Stomach (tissue), 9 donors: ENCODE results near the gene UBQLN4. TPM values are rescaled to one million over a fixed set of nuclear protein-coding genes. Genes with fewer than 3 reads are reported as not detected.

Experiments
- DNase-seq, 2 donors: peaks; one replicate each; pipeline versions ENCODE4 v3.0.0 to v3.0.0-alpha.2; 2013 to 2019
- H3K27ac ChIP-seq, 5 donors: fragments of 200-600 bp in 4 of 5; sonication (generic) in 4 of 5; one replicate each; pipeline ENCODE4 v1.5.1; 2013 to 2019; ENCODE audit warnings: mild to moderate bottlenecking in 1 of 5, moderate library complexity in 1 of 5
- H3K27me3 ChIP-seq, 3 donors: fragments of 200-600 bp; sonication (generic); one replicate each; pipeline ENCODE4 v1.5.1; 2017 to 2019; ENCODE audit warnings: mixed run types in 1 of 3
- H3K36me3 ChIP-seq, 4 donors: fragments of 200-600 bp; sonication (generic); 1 replicate in 3 of 4; 2 replicates in 1 of 4; pipeline ENCODE4 v1.5.1; 2016 to 2019
- H3K4me1 ChIP-seq, 4 donors: fragments of 200-600 bp; sonication (generic); one replicate each; pipeline ENCODE4 v1.5.1; 2016 to 2019
- H3K4me3 ChIP-seq, 4 donors: fragments of 200-600 bp; sonication (generic) in 3 of 4; one replicate each; pipeline ENCODE4 v1.5.1; 2016 to 2019; ENCODE audit warnings: mild to moderate bottlenecking in 1 of 4
- H3K9me3 ChIP-seq, 4 donors: fragments of 200-600 bp; sonication (generic); one replicate each; pipeline ENCODE4 v1.5.1; 2016 to 2019
- CTCF ChIP-seq, 7 experiments: fragments of 450-650 bp in 4 of 7; fragments of 200-600 bp in 3 of 7; sonication (generic) in 3 of 7; IDR thresholded peaks; one replicate each; pipeline ENCODE4 v1.5.1; 2016 to 2019; ENCODE audit warnings: antibody characterized with exemption in 7 of 7, control low read depth in 2 of 7, mild to moderate bottlenecking in 1 of 7
- EP300 ChIP-seq: sonication (generic); formaldehyde crosslinking; IDR thresholded peaks from one replicate; pipeline ENCODE4 v1.6.1; 2017; ENCODE audit warnings: antibody characterized with exemption
- POLR2A ChIP-seq, 4 donors: fragments of 450-650 bp; IDR thresholded peaks; one replicate each; pipeline ENCODE4 v1.6.1; 2016; ENCODE audit warnings: antibody characterized with exemption in 4 of 4, control low read depth in 2 of 4, mild to moderate bottlenecking in 1 of 4, moderate library complexity in 1 of 4
- POLR2AphosphoS5 ChIP-seq, 3 donors: sonication (generic); formaldehyde crosslinking; IDR thresholded peaks; one replicate each; pipeline ENCODE4 v1.6.1; 2016; ENCODE audit warnings: antibody characterized with exemption in 3 of 3
- WGBS, 5 donors: extraction: QIAGEN DNeasy Blood & Tissue Kit in 3 of 5; methylation state at CpG; one replicate each; pipeline versions ENCODE4 v1.1.5 to v1.1.7; 2013 to 2018; 5-methylcytosine and 5-hydroxymethylcytosine counted together
- intact Hi-C: fragments of 100-400 bp; cut with DNase I; formaldehyde crosslinking; loops from one replicate; pipeline ENCODE4 v1.15.1; 2023; ENCODE audit warnings: low total_unique reads
- polyA plus RNA-seq, 3 donors: library from polyadenylated mRNA; stranded (reverse); fragments of 200-250 nt; gene quantifications; one replicate each; pipeline ENCODE4 v1.2.3, GENCODE V29; 2013
- total RNA-seq, 5 donors: library from RNA; depleted of rRNA; stranded (reverse); fragments of >200 nt; gene quantifications; one replicate each; pipeline versions ENCODE4 v1.1.0 to v1.2.3, GENCODE V29; 2014 to 2016
- donor health status: healthy with polysubstance abuse.
- donor health status: Bipolar disorder and iron deficiency.
- donor health status: healthy.

UBQLN4 gene
- total and polyA plus RNA-seq, 8 donors = 6.4 to 41.1 (median 18.9) TPM

DNA sequence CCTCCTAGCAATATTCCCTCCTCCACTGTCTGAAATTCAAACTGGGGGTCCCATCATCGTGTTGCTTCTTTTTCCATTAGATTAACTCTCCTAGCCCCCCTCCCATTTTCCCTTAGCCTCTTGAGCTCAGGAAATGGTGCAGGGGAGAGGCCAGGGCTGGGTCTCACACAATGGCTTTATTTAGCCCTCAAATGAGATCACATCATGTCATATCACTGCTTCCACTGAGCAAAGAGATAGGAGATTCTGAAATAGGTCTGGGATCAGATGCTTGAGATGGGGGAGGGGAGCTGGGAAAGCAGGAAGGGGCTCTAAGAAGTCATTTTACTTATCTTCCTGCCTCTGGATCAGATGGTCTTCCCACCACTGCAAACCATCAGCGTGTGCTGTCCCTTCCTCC is 57.4 kb downstream of the UBQLN4 start:
- no peak for DNase-seq
- H3K27ac ChIP-seq = no peak overlapping the region
- no peaks in the 10 kb centered on the region for H3K36me3 ChIP-seq
- peaks cover 0 to 6% (median 5%) of the 10 kb centered on the region in 4 donors for H3K4me1 ChIP-seq
- intact Hi-C loops = no loop called here
- H3K9me3 ChIP-seq = no peaks in the 10 kb centered on the region
- 45 to 59% (median 53%) methylated on average over 2 of the region's 2 CpGs for WGBS, 5 donors
- no peak overlapping the region for H3K4me3 ChIP-seq
- H3K27me3 ChIP-seq = no peaks in the 10 kb centered on the region
- TF ChIP-seq POLR2A (IDR thresholded peaks at IDR 0.05) (no peak), CTCF (IDR thresholded peaks at IDR 0.05) (no peak), POLR2AphosphoS5 (IDR thresholded peaks at IDR 0.05) (no peak), EP300 (no peak)

- no peak overlapping the region for H3K4me3 ChIP-seq
- 72 to 88% (median 77%) methylated on average over 3 of the region's 3 CpGs for WGBS, 5 donors
- no peak for DNase-seq
- peaks cover 0 to 4% (median 0%) of the 10 kb centered on the region in 4 donors for H3K36me3 ChIP-seq
- peaks cover 0 to 29% (median 11%) of the 10 kb centered on the region in 4 donors for H3K4me1 ChIP-seq
- H3K9me3 ChIP-seq = no peaks in the 10 kb centered on the region
- intact Hi-C loops = loop anchor here (5.0 kb wide), 1 partner anchor 51 kb away; the partner anchor contains the start of gene RXFP4
- H3K27me3 ChIP-seq = no peaks in the 10 kb centered on the region
- no peak overlapping the region for H3K27ac ChIP-seq
- TF ChIP-seq POLR2AphosphoS5 (IDR thresholded peaks at IDR 0.05) = no peak
- TF ChIP-seq EP300 = no peak
- no peak for TF ChIP-seq CTCF (IDR thresholded peaks at IDR 0.05)
- no peak for TF ChIP-seq POLR2A (IDR thresholded peaks at IDR 0.05)
These were observed 60.0 kb downstream of the UBQLN4 start for GRCh38 chr1:155993595-155993994.

DNA sequence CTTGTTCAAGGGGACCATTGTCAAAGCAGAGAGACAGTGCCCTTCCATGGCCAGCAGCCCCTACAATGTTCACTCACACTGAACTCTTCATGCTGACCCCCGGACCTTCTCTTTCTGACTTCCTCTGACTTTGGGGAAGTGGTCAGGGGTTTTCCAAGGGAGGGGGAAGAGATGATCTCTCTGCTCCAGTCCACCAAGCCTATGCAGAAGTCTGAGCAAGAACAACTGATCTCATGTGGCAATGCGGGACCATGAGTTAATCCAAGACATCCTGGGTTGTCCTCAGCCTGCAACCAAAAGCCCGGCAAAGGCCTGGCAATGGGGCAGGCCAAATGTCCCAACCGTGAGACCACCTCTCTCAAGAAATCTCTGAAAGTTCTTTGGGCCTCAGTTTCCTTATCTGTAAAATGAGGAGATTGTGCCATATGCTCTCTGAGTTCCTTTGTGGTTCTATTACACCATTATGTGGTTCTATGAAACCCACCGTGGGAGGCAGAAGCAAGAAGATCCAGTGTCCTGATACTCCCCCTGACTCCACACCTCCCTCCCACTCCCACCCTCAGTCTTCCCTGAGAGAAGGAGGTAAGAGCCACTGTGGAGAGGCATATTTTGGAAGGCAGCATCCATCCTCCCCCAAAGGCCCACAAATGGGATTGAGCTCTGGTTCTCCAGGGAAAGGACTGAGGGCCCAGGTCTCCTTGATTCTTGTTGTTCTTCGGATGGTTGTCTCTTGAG is 63.4 kb downstream of the UBQLN4 start:
- WGBS, 5 donors = 81 to 92% (median 87%) methylated on average over 6 of the region's 6 CpGs
- no peak for DNase-seq
- Histone ChIP-seq H3K36me3 (peaks cover 0 to 4% (median 0%) of the 10 kb centered on the region in 4 donors), H3K4me1 (peaks cover 0 to 32% (median 12%) of the 10 kb centered on the region in 4 donors), H3K27ac (peak overlapping the region in 2 of 5 donors; percentile 45 to 58), H3K27me3 (no peaks in the 10 kb centered on the region), H3K9me3 (no peaks in the 10 kb centered on the region), H3K4me3 (no peak overlapping the region)
- intact Hi-C loops = loop anchor here (5.0 kb wide), 1 partner anchor 48 kb away; the partner anchor contains the start of gene RXFP4
- TF ChIP-seq CTCF (IDR thresholded peaks at IDR 0.05) (no peak), POLR2A (IDR thresholded peaks at IDR 0.05) (no peak), POLR2AphosphoS5 (IDR thresholded peaks at IDR 0.05) (no peak), EP300 (no peak)

DNA sequence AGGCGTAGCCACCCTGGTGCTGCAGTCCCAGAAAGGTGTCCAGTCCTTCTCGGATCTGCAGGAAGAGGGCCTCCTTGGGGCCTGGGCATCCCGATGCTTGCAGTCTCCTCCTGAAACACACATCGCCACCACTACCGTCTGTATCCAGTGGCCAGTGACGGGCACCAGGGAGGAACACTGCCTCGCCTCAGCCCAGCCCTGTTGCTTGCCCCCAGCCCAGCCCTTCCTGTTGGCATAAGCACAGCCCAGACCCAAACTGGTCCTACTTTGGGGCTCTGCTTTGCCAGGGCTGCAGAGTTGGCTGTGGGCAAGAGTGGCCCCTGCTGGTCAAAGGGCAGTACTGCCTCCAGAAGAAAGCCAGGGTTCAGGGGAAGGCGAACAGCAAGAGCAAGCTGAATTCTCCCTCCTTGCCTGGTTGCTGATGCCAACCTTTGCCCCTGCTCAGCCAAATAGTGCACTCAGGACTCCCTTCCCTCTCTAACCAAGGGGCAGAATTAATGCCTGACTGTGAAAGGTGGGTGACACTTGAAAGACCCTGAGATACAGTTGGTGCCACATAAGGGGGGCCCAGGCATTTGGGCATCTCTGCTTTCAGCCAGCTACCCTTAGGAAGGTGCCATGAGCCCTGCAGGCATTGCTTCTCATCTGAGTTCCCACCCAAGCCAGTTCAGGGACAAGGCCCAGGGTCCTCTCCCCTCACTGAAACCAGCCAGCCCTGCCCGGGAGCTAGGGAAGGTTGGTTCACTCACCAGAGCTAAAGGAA is 64.2 kb downstream of the UBQLN4 start:
- H3K27ac ChIP-seq = peak overlapping the region in 4 of 5 donors; percentile 4 to 65 (median 52)
- peak overlapping the region; percentile 23 to 36 (median 32) for H3K4me3 ChIP-seq
- WGBS, 5 donors = 21 to 26% (median 25%) methylated on average over 4 to 9 of the region's 9 CpGs
- TF ChIP-seq POLR2A (IDR thresholded peaks at IDR 0.05) (no peak), EP300 (no peak), POLR2AphosphoS5 (IDR thresholded peaks at IDR 0.05) (peak in 2 of 3 donors; percentile 13 to 81), CTCF (IDR thresholded peaks at IDR 0.05) (peak in 6 of 7 experiments; percentile 75 to 99 (median 98))
- H3K9me3 ChIP-seq = no peaks in the 10 kb centered on the region
- DNase-seq = peak; percentile 79 to 92
- peaks cover 3 to 37% (median 12%) of the 10 kb centered on the region in 4 donors for H3K4me1 ChIP-seq
- H3K27me3 ChIP-seq = no peaks in the 10 kb centered on the region
- intact Hi-C loops = loop anchor here (5.0 kb wide), 1 partner anchor 47 kb away; the partner anchor contains the start of gene RXFP4
- peaks cover 0 to 4% (median 0%) of the 10 kb centered on the region in 4 donors for H3K36me3 ChIP-seq
